GM04503 (cell line): Measurements from ENCODE around the gene IRAK1.
"Not testable (repeated sequence)": the region's sequence is repeated elsewhere in the genome, so short reads cannot be mapped to it uniquely, and the experiment has no call there.

ENCODE experiments used
- DNase-seq: peaks from one replicate; pipeline ENCODE4 v3.0.0-alpha.2; 2012; ENCODE audit warnings: low read depth

IRAK1 gene

DNA sequence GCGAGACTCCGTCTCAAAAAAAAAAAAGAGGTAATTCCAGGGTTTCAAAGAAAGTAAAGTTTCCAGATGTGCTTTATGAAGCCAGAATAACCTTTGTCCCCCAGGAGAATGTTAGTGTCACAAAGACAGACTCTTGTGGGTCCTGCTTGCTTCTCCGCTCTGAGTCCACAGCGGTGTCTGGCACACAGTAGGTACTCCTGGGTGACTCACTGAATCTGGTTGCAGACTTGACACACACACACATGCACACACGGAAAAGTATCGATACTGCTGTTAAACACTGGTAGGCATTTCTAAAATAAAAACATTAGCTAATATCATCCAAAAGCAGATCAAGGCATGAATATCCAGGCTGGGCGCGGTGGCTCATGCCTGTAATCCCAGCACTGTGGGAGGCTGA lies 24.2 kb downstream of the IRAK1 start:
- no peak for DNase-seq

DNA sequence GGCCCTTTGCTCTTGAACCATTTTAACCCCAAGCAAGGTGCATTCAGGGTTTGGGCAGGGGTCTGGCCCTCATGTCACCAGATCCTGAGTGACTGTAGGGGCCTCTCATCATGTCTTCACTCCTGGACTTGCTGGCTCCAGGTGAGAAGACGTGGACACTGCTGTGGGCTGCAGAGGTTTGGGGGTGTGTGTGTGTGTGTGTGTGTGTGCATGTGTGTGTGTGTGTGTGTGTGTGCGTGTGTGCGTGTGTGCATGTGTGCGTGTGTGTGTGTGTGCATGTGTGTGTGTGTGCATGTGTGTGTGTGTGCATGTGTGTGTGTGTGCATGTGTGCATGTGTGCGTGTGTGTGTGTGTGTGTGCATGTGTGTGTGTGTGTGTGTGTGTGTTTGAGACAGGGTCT lies 25.3 kb downstream of the IRAK1 start:
- not testable (repeated sequence) for DNase-seq

DNA sequence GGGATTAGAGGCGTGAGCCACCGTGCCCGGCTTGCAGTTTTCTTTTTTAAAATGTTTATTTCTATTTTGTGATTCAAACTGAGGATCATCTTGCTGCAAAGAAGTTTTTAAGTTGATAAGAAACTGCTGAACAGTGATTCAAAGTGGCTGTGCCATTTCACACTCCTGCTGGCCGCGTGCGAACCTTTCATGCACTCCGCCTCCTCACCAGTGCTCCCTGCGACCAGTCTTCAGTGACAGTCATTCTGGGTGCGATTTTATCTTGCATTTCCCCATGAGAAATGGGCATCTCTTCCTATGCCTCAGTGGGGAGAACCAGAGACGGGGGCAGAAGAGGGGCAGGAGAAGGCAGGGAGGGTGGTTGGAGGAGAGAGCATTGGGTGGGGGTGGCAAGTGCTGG lies 25.7 kb downstream of the IRAK1 start:
- no peak for DNase-seq

- no peak for DNase-seq
These were observed 26.6 kb downstream of the IRAK1 start for GRCh38 chrX:153993079-153993478.

- no peak for DNase-seq
These were observed 27.5 kb downstream of the IRAK1 start for GRCh38 chrX:153992180-153992579.

GRCh38 chrX:153991013-153991580 lies 28.6 kb downstream of the IRAK1 start:
- no peak for DNase-seq

DNA sequence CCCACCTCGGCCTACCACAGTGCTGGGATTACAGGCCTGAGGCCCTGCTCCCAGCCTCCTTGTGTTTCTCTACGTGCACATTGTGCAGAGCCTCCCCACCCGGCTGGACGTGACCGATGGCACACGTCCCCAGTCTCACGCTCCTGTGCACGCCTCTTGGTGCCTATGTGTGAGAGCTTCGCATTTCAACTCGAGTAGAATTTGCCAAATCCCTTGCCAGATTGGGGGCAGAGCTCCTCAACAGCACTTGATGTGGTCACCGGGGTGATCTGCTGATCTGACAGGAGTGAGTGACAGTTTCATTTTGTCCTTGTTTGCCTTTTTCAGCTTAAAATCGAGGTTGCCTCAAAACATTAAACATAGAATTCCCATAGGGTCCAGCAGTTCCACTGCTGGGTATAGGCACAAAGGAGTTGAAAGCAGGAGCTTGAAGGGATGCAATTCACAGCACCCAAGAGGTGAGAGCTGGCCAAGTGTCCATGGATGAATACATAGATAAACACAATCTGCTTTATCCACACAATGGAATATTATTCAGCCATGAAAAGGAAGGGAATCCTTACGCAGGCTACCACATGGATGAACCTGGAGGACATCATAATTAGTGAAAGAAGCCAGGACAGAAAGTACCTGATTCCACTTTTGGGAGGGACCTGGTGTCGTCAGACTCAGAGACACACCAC lies 29.6 kb downstream of the IRAK1 start:
- no peak for DNase-seq

- DNase-seq = no peak
These were observed 31.2 kb downstream of the IRAK1 start for GRCh38 chrX:153988493-153988892.

DNA sequence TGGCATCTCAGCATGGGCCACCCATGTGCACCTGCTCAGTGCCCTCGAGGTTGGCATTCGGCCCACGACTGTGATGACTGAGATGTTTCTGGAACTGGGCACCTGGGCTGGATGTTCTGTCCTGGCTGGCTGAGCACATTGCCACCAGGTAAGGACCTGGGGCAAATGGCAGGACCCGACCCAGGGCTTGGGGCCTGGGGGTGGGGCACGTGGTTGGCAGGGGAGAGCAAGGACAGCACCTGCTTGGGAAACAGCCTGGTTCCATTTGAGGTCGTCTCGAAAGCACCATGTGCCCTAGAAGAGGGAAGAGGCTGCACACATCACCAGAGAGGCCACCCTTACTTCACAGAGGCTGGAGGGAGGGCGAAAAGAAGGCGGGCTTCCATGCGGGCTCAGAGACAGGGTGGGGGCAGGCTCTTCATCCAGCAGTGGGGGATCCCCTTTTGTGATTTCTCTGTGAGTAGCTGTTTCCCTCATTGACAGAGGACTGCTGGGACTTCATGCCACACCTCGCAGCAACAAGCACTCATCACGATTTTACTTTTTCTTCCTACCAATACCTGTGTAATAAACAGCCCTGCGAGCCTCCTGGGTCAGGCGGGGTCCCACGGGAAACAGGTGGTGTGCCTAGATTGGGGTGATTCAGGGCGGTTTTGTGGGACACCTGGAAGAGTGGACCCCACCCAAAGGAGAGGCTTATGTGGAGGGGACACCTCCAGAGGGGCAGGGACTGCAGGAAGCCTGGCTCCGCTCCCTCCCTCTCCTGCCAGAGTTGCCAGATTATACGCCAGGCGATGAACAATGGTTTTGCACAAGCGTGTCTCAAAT lies 35.1 kb downstream of the IRAK1 start:
- no peak for DNase-seq

DNA sequence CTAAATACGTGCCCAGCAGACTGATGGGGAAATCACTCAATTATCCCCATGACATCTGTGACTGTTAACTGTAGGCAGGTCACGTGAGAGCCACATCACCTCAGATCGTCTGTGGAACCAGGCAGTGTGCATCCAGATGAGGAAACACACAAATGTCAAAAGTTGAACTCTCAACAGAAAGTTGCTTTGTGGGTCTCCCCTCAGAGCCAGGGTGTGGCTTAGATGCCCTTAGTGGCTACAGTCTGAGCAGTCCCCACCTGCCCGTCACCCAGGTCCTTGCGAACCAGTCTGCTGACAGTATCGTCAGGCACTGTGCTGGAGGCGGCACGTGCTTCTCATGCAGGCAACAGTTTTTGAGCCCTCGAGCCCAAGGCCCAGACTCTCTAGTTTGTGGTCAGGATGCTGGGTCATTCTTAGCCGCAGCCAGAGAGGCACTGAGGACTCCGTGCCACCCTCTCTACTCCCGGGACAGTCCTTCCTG lies 36.3 kb downstream of the IRAK1 start:
- DNase-seq = no peak

DNA sequence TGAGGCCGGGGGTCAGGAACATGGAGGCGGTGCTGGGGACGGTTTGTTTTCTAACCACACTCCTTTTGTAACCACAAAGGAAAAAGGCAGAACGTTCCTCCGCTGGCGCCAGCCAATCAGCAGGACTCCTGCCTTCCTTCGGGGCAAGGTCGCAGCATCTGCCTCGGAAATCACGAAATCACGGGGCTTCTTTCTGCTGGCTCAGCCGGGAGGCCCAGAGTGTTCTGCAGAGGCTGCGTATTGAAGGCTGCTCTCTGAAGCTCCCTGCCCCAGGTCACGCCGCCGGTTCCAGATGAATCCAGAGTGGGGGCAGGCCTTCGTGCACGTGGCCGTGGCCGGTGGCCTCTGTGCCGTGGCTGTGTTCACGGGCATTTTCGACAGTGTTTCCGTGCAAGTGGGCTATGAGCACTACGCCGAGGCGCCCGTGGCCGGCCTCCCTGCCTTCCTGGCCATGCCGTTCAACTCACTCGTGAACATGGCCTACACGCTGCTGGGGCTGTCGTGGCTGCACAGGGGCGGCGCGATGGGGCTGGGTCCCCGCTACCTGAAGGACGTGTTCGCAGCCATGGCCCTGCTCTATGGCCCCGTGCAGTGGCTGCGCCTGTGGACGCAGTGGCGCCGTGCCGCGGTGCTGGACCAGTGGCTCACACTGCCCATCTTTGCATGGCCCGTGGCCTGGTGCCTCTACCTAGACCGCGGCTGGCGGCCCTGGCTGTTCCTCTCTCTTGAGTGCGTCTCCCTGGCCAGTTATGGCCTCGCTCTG lies 37.8 kb downstream of the IRAK1 start:
- no peak for DNase-seq

- no peak for DNase-seq
These were observed 38.5 kb downstream of the IRAK1 start for GRCh38 chrX:153981231-153981630.

GRCh38 chrX:153980394-153980793 lies 39.3 kb downstream of the IRAK1 start:
- not testable (repeated sequence) for DNase-seq

GRCh38 chrX:153974726-153975286 lies 44.9 kb downstream of the IRAK1 start:
- no peak for DNase-seq

- no peak for DNase-seq
These were observed 45.5 kb downstream of the IRAK1 start for GRCh38 chrX:153974003-153974725.

DNA sequence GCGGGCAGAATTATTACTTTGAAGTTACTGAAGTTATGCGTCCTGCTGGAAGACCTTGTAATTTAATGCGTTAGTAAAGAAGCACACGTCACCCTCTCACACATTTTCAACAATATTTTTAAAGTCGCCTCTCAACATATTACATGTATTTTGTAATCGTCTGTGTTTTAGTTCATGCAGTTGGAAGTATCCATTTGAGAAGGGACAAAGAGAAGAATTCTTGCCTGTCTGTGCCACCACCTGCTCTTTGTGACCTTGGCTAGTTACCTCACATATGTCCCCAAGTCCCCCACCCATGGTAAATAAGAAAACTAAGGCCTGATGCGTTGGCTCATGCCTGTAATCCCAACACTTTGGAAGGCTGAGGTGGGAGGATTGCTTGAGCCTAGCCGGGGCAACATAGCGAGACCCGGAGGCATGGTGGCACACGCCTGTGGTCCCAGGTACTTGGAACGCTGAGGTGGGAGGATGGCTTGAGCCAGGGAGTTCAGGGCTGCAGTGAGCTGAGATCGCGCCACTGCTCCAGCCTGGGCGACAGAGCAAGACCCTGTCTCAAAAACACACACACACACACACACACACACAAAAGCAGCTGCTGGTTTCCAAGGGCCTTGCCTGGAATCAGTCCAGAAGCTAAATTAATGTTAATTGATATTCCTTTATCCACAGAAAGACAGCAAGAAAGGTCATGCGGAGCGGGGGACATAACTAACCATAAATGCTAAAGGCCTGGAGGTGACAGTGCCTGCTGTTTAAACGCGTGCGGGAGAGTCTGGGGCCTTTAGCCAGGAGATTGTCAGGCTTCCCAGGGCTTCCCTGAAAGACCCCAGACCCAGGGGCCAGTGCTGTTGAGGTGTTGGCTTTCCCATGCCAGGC lies 46.3 kb downstream of the IRAK1 start:
- no peak for DNase-seq

GRCh38 chrX:153972368-153973126 lies 47.2 kb downstream of the IRAK1 start, which contains the start of gene TMEM187:
Gene TMEM187 (plus strand): TSS chrX:153972754. CDS start chrX:153982063, 9,309 bp downstream.
- DNase-seq = no peak

DNA sequence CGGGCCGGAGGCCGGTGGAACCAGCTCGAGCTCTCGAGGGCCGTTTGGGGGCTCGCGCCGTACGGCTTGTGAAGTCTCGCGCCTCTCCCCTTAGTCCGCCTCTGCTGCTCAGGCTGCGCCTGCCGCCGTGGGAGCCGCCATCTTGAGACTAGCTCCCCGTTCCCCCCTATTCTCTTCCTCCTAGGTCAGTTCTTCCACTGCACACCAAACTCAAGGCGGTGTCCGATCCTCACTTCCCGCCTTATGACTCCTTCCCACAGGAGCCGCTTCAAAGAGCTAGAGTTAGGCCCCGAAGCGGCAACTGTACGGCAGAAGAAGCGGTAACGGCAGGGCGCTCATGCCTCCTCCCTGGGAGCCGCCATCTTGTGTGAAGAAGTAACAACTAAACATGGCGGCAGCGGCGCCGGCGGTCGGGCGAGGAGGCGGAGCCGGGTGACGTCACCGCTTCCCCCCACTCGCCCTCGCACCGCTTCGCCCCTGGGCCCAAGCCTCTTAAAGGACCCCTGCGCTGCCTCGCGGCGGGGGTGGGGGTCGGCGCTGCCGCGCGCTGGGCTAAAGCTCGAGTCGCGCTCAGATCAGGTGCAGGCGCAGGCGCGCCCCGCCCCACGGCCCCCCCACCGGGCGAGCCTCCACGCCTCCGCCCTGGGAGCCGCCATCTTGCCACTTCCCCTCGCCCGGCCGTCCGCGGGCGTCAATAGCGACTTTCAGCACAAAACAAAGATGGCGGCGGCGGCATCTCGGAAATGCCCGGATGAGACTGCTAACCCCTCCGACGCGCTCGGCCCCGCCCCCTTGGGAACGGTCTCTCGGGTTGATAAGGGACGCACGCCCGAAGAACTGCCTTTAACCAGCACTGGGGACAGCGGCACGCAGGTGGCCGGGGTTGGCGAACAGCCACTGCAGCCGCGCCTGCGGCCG lies 48.0 kb downstream of the IRAK1 start, which contains the start of gene HCFC1:
Gene HCFC1 (minus strand): TSS at position 369 of the 918 bp plus-strand sequence. CDS start 978 bp downstream, outside the sequence.
- DNase-seq = peak; percentile 33
